CD4-positive, alpha-beta memory T cell (primary cell): ENCODE data around the gene GSTK1. TPM values are rescaled to one million over a fixed set of nuclear protein-coding genes. Genes with fewer than 3 reads are reported as not detected.

Source experiments
- CTCF ChIA-PET: fragments of 350-600 bp; sonication (Branson Sonifier 250); formaldehyde crosslinking; loops from one replicate; lab custom pipeline; 2021; ENCODE audit warnings: inconsistent platforms; ENCODE audit not compliant: partially characterized antibody; lab: Charles Lee
- POLR2A ChIA-PET: fragments of 350-600 bp; sonication (Branson Sonifier 250); formaldehyde crosslinking; loops from one replicate; lab custom pipeline; 2021; ENCODE audit not compliant: partially characterized antibody; lab: Charles Lee
- DNase-seq, 5 donors: peaks; one replicate each; pipeline versions ENCODE4 v3.0.0 to v3.0.0-alpha.2; 2020 to 2022; ENCODE audit warnings: mixed read lengths in 1 of 5
- H3K27ac ChIP-seq: one replicate; pipeline ENCODE4 v1.7.0; 2013; ENCODE audit warnings: low read depth, low read length
- H3K27me3 ChIP-seq: 2 replicates; pipeline ENCODE4 v1.7.0; 2013; ENCODE audit warnings: mild to moderate bottlenecking, low read length, moderate library complexity; ENCODE audit not compliant: insufficient read depth
- H3K36me3 ChIP-seq: 2 replicates; pipeline ENCODE4 v1.7.0; 2013; ENCODE audit warnings: mild to moderate bottlenecking, low read length, moderate library complexity; ENCODE audit not compliant: insufficient read depth
- H3K4me1 ChIP-seq: 2 replicates; pipeline ENCODE4 v1.7.0; 2013; ENCODE audit warnings: mild to moderate bottlenecking, low read length, moderate library complexity; ENCODE audit not compliant: insufficient read depth
- H3K4me3 ChIP-seq, 2 donors: one replicate each; pipeline ENCODE4 v1.7.0; 2013; ENCODE audit warnings: low read length in 2 of 2, mild to moderate bottlenecking in 1 of 2
- H3K9me3 ChIP-seq, 2 donors: one replicate each; pipeline ENCODE4 v1.7.0; 2013; ENCODE audit warnings: low read length in 2 of 2, control low read depth in 1 of 2; ENCODE audit not compliant: control insufficient read depth in 1 of 2
- H3K27ac Mint-ChIP-seq, 7 donors: one replicate each; pipeline ENCODE4 v1.8.0; 2020 to 2021; ENCODE audit warnings: mixed read lengths in 7 of 7, mild to moderate bottlenecking in 6 of 7, inconsistent platforms in 3 of 7, moderate library complexity in 3 of 7
- H3K27me3 Mint-ChIP-seq, 2 donors: one replicate each; pipeline ENCODE4 v1.8.0; 2020 to 2021; ENCODE audit warnings: mixed read lengths in 2 of 2
- H3K36me3 Mint-ChIP-seq, 2 donors: one replicate each; pipeline ENCODE4 v1.8.0; 2020 to 2021; ENCODE audit warnings: mixed read lengths in 2 of 2, inconsistent platforms in 1 of 2, mild to moderate bottlenecking in 1 of 2
- H3K4me1 Mint-ChIP-seq, 4 donors: one replicate each; pipeline ENCODE4 v1.8.0; 2020 to 2021; ENCODE audit warnings: mixed read lengths in 4 of 4, mild to moderate bottlenecking in 1 of 4
- H3K4me3 Mint-ChIP-seq, 8 donors: one replicate each; pipeline ENCODE4 v1.8.0; 2020 to 2021; ENCODE audit warnings: mixed read lengths in 8 of 8, mild to moderate bottlenecking in 7 of 8, moderate library complexity in 6 of 8, inconsistent platforms in 3 of 8
- H3K9me3 Mint-ChIP-seq, 8 donors: one replicate each; pipeline ENCODE4 v1.8.0; 2020 to 2021; ENCODE audit warnings: mixed read lengths in 8 of 8, mild to moderate bottlenecking in 5 of 8, inconsistent platforms in 3 of 8, moderate library complexity in 1 of 8
- intact Hi-C: fragments of 100-400 bp; cut with micrococcal nuclease; formaldehyde crosslinking; loops from one replicate; pipeline ENCODE4 v1.15.1; 2023
- polyA plus RNA-seq, 2 donors: library from polyadenylated mRNA; unstranded; fragments of 300-500 nt; fragmentation: Illumina TruSeq; gene quantifications; one replicate each; pipeline ENCODE4 v1.2.3, GENCODE V29; 2021
- total RNA-seq, 2 experiments: library from RNA; stranded (reverse); gene quantifications; one replicate each; pipeline ENCODE4 v1.2.3, GENCODE V29; 2021

Gene GSTK1
- total and polyA plus RNA-seq, 4 experiments from 2014 or later, result 469 to 748 (median 587) TPM

DNA sequence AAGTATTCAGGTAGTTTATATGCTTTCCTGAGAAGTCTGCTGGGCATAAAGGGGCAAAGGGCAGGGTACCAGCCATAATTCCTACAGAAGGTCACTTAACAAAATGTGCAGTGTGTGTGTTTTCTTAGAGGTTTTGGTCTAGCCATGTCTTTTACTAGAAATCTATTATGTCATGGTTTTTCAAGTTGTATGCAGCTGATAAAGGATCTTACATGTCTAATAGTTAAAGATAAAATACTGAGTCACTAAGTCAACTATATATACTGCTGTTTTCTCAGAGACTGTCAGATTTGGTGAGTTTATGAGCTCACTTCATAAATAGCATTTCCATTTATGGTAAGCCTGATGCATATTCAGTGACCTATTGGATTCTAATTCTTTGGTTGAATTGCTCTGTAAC is 32.6 kb downstream of the GSTK1 start:
- Histone ChIP-seq H3K4me1 (peaks cover 38% of the 10 kb centered on the region), H3K36me3 (peaks cover 74% of the 10 kb centered on the region), H3K27ac (no peak overlapping the region), H3K4me3 (no peak overlapping the region), H3K9me3 (no peaks in the 10 kb centered on the region), H3K27me3 (no peaks in the 10 kb centered on the region)
- H3K36me3 Mint-ChIP-seq, result peaks cover 77 to 85% of the 10 kb centered on the region in 2 donors
- intact Hi-C loops, result no loop called here
- H3K9me3 Mint-ChIP-seq, result no peaks in the 10 kb centered on the region
- ChIA-PET CTCF (interaction anchor here (0.6 to 13.9 kb wide), 14 partner anchors 8 to 287 kb away, joined by 3 to 513 read pairs (median 3); partner anchors contain the start of genes CASP2 and GSTK1), POLR2A (interaction anchor here (0.7 to 6.4 kb wide), 8 partner anchors 8 to 112 kb away, joined by 3 to 51 read pairs (median 6); partner anchors contain the start of gene CASP2)
- peak overlapping the region in 2 of 8 donors; percentile 2 to 11 for H3K4me3 Mint-ChIP-seq
- peak overlapping the region; percentile 18 to 66 (median 50) for H3K27ac Mint-ChIP-seq
- no peaks in the 10 kb centered on the region for H3K27me3 Mint-ChIP-seq
- H3K4me1 Mint-ChIP-seq, result peaks cover 49 to 75% (median 60%) of the 10 kb centered on the region in 4 donors
- DNase-seq, result no peak

DNA sequence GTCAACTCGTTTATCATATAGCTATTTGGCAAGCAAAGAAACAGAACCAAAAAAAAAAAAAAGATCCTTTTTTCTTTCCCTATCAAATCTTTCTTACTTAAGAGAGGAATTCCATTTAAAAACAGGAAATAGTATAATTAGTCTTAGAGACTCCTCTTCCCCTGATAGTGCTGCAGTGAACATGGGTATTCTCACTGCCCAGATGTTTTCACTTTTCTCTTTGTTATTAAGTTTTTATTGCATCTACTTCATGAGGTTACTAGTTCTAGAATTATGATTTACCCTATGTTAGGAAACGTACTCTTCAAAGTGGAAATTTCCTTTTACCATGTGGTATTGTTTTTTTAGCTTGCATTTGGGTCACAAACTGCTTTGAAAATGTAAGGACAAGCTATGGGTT is 33.4 kb downstream of the GSTK1 start:
- Mint-ChIP-seq H3K27ac (peak overlapping the region; percentile 10 to 66 (median 30)), H3K4me1 (peaks cover 43 to 67% (median 52%) of the 10 kb centered on the region in 4 donors), H3K27me3 (no peaks in the 10 kb centered on the region), H3K9me3 (no peaks in the 10 kb centered on the region), H3K4me3 (peak overlapping the region in 1 of 8 donors; percentile 4), H3K36me3 (peaks cover 73 to 86% of the 10 kb centered on the region in 2 donors)
- Histone ChIP-seq H3K9me3 (no peaks in the 10 kb centered on the region), H3K27ac (no peak overlapping the region), H3K4me3 (no peak overlapping the region), H3K27me3 (no peaks in the 10 kb centered on the region), H3K4me1 (peaks cover 31% of the 10 kb centered on the region), H3K36me3 (peaks cover 82% of the 10 kb centered on the region)
- CTCF ChIA-PET, result interaction anchor here (0.6 to 13.9 kb wide), 14 partner anchors 9 to 140 kb away, joined by 3 to 513 read pairs (median 4); partner anchors contain the start of genes CASP2 and GSTK1
- intact Hi-C loops, result no loop called here
- POLR2A ChIA-PET, result interaction anchor here (1.4 to 6.4 kb wide), 6 partner anchors 9 to 111 kb away, joined by 4 to 51 read pairs (median 8); partner anchors contain the start of gene CASP2
- DNase-seq, result no peak

DNA sequence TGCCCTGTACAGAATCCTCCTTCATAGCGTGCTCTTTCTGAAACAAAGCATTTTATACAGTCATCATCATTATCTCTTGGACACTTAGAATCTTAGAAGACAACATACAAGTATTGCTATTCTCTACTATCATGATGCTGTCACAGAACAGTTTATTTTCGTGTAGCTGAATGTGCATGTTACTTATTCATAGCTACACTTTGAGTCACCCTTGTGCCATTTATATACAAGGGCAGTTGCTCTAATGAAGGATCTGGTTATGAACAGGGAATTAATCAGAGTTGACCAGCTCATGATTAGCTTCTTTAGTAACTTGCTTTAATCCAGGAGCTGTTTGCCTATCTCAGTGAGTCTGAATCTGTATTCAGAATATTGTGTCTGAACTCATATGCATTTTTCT is 36.1 kb downstream of the GSTK1 start:
- H3K36me3 Mint-ChIP-seq, result peaks cover 74 to 86% of the 10 kb centered on the region in 2 donors
- no peaks in the 10 kb centered on the region for H3K9me3 Mint-ChIP-seq
- Histone ChIP-seq H3K27me3 (no peaks in the 10 kb centered on the region), H3K4me3 (no peak overlapping the region), H3K9me3 (no peaks in the 10 kb centered on the region), H3K4me1 (peaks cover 31% of the 10 kb centered on the region), H3K27ac (no peak overlapping the region), H3K36me3 (peaks cover 78% of the 10 kb centered on the region)
- ChIA-PET CTCF (interaction anchor here (0.6 to 13.9 kb wide), 41 partner anchors 9 to 290 kb away, joined by 3 to 513 read pairs (median 6); partner anchors contain the start of genes CASP2, CLCN1, EPHA1 and GSTK1), POLR2A (interaction anchor here (0.6 to 6.4 kb wide), 18 partner anchors 9 to 503 kb away, joined by 3 to 51 read pairs (median 4); partner anchors contain the start of genes CASP2 and GSTK1)
- H3K27ac Mint-ChIP-seq, result peak overlapping the region; percentile 14 to 78 (median 56)
- intact Hi-C loops, result loop anchor here (1.0 kb wide), 1 partner anchor 59 kb away; no protein-coding TSS in a partner anchor
- no peak for DNase-seq
- H3K4me1 Mint-ChIP-seq, result peaks cover 36 to 45% (median 42%) of the 10 kb centered on the region in 4 donors
- H3K27me3 Mint-ChIP-seq, result no peaks in the 10 kb centered on the region
- H3K4me3 Mint-ChIP-seq, result peak overlapping the region in 3 of 8 donors; percentile 30 to 50 (median 40)

DNA sequence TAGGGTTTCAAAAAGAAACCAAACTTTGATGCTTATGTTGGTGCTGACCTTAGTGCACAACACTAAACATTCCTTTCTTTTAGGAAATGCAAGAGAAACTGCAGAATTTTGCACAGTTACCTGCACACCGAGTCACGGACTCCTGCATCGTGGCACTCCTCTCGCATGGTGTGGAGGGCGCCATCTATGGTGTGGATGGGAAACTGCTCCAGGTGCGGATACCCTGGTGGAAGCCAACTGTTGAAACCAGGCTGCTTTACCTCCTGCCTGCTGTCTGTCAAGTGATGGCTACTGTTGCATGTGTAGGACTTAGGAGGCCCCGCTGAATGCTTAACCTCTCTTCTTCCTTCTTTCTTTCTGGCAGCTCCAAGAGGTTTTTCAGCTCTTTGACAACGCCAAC is 36.6 kb downstream of the GSTK1 start:
- POLR2A ChIA-PET, result interaction anchor here (0.7 to 6.4 kb wide), 17 partner anchors 9 to 503 kb away, joined by 3 to 51 read pairs (median 4); partner anchors contain the start of genes CASP2 and GSTK1
- CTCF ChIA-PET, result interaction anchor here (0.6 to 13.9 kb wide), 39 partner anchors 9 to 290 kb away, joined by 3 to 513 read pairs (median 6); partner anchors contain the start of genes CASP2, CLCN1, EPHA1 and GSTK1
- no peaks in the 10 kb centered on the region for H3K27me3 Mint-ChIP-seq
- Histone ChIP-seq H3K36me3 (peaks cover 78% of the 10 kb centered on the region), H3K27me3 (no peaks in the 10 kb centered on the region), H3K27ac (no peak overlapping the region), H3K4me3 (no peak overlapping the region), H3K4me1 (peaks cover 31% of the 10 kb centered on the region), H3K9me3 (no peaks in the 10 kb centered on the region)
- intact Hi-C loops, result loop anchor here (1.0 kb wide), 1 partner anchor 60 kb away; no protein-coding TSS in a partner anchor
- H3K4me1 Mint-ChIP-seq, result peaks cover 32 to 44% (median 39%) of the 10 kb centered on the region in 4 donors
- peaks cover 74 to 86% of the 10 kb centered on the region in 2 donors for H3K36me3 Mint-ChIP-seq
- no peaks in the 10 kb centered on the region for H3K9me3 Mint-ChIP-seq
- peak overlapping the region in 5 of 8 donors; percentile 26 to 50 (median 30) for H3K4me3 Mint-ChIP-seq
- peak overlapping the region; percentile 14 to 78 (median 56) for H3K27ac Mint-ChIP-seq
- peak; percentile 61 to 70 (median 68) for DNase-seq

DNA sequence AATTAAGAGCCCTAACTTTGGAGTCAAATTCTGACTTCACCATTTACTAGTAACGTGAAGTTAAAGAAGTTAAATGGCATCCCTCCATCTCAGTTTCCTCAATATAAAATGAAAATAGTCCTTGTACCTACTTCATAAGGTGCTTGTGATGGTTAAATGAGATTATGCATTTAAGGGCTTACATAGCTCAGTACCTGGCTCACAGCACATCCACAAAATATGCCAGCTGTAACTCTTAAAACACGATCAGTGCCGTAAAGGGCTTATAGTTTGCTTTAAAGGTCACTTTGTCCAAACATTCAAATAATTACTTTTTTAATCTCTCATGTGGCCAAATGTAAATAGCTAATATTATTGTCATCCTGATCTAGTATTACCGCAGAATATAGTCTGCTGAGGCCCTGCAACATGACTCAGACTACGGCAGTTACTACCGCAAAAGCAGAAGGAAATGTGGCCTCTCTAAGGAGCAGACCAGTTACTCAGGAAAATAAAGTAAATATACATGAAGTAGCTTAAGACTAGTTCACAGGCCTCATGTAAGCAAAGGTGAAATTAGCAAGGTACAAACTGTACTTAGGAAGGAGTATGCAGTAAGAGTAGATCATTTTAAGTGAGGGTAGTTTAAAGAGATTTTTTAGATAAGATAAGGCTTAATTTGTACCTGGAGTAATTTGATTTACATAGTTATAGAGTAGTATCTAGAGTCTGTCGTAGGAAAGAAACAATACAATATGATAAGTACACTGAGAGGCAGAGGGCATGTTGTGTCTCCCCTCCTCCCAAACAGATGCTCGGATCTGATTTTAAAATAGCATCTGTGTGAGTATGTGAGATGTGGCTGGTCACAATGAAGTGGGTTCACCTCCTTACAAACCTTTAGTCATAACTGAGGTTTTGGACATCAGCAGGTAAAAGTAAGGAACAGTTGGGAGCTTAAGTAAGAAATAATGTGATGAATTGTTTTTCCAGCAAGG is 38.0 kb downstream of the GSTK1 start:
- Mint-ChIP-seq H3K4me3 (no peak overlapping the region), H3K9me3 (no peaks in the 10 kb centered on the region), H3K4me1 (peaks cover 31 to 42% (median 38%) of the 10 kb centered on the region in 4 donors), H3K27ac (peak overlapping the region in 5 of 7 donors; percentile 7 to 52 (median 16)), H3K27me3 (no peaks in the 10 kb centered on the region), H3K36me3 (peaks cover 73 to 84% of the 10 kb centered on the region in 2 donors)
- H3K27ac ChIP-seq, result no peak overlapping the region
- DNase-seq, result no peak
- peaks cover 27% of the 10 kb centered on the region for H3K4me1 ChIP-seq
- CTCF ChIA-PET, result interaction anchor here (0.9 to 13.9 kb wide), 20 partner anchors 8 to 115 kb away, joined by 3 to 513 read pairs (median 6); partner anchors contain the start of genes CASP2, EPHA1 and GSTK1
- H3K4me3 ChIP-seq, result no peak overlapping the region
- peaks cover 75% of the 10 kb centered on the region for H3K36me3 ChIP-seq
- intact Hi-C loops, result no loop called here
- H3K27me3 ChIP-seq, result no peaks in the 10 kb centered on the region
- no peaks in the 10 kb centered on the region for H3K9me3 ChIP-seq
- POLR2A ChIA-PET, result interaction anchor here (0.8 to 6.4 kb wide), 8 partner anchors 9 to 71 kb away, joined by 3 to 51 read pairs (median 3); partner anchors contain the start of genes CASP2 and GSTK1

DNA sequence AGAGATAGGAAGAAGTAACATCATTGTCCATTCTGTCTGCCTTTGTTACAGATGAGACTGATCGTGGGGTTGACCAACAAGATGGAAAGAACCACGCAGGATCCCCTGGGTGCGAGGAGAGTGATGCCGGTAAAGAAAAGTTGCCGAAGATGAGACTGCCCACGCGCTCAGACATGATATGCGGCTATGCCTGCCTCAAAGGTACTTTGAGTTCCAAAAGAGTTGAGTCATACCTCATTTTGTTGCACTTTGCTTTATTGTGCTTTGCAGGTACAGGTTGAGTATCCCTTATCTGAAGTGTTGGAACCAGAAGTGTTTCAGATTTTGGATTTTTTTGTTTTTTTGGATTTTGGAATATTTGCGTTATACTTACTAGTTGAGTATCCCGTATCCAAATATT is 40.5 kb downstream of the GSTK1 start:
- H3K9me3 Mint-ChIP-seq, result no peaks in the 10 kb centered on the region
- H3K36me3 Mint-ChIP-seq, result peaks cover 78 to 87% of the 10 kb centered on the region in 2 donors
- H3K4me1 Mint-ChIP-seq, result peaks cover 29 to 51% (median 39%) of the 10 kb centered on the region in 4 donors
- Histone ChIP-seq H3K9me3 (no peaks in the 10 kb centered on the region), H3K36me3 (peaks cover 73% of the 10 kb centered on the region), H3K4me3 (no peak overlapping the region), H3K27ac (no peak overlapping the region), H3K4me1 (peaks cover 18% of the 10 kb centered on the region), H3K27me3 (no peaks in the 10 kb centered on the region)
- H3K4me3 Mint-ChIP-seq, result no peak overlapping the region
- intact Hi-C loops, result loop anchor here (2.0 kb wide), 1 partner anchor 15 kb away; the partner anchor contains the start of gene CASP2
- no peak for DNase-seq
- ChIA-PET CTCF (interaction anchor here (1.5 to 4.7 kb wide), 4 partner anchors 7 to 64 kb away, joined by 3 to 77 read pairs (median 18); no protein-coding TSS in a partner anchor), POLR2A (interaction anchor here (3.2 kb wide), 1 partner anchor 64 kb away, joined by 13 read pairs; no protein-coding TSS in a partner anchor)
- H3K27ac Mint-ChIP-seq, result no peak overlapping the region
- H3K27me3 Mint-ChIP-seq, result no peaks in the 10 kb centered on the region
